ENCODE results near the gene KRT33B.
"Not testable (repeated sequence)": the region's sequence is repeated elsewhere in the genome, so short reads cannot be mapped to it uniquely, and the experiment has no call there.

KRT33B gene

GRCh38 chr17:41351177-41351576, 18.4 kb downstream of the KRT33B start:
- no peak for DNase-seq

GRCh38 chr17:41350381-41350878, 19.2 kb downstream of the KRT33B start, which contains the start of gene KRT33A:
Gene KRT33A, minus strand, starts transcription at chr17:41350828. Its CDS starts 61 bp downstream, at chr17:41350767.
- intact Hi-C loops (cut with DNase I), result not testable (repeated sequence)

More at GRCh38 chr17:41351177-41351576, 18.4 kb downstream of the KRT33B start:
- intact Hi-C loops (cut with DNase I), result no loop called here

GRCh38 chr17:41347869-41348760, 21.5 kb downstream of the KRT33B start:
- peak in 2 of 10 donors; percentile 27 to 42 for DNase-seq
- intact Hi-C loops (cut with DNase I), result no loop called here

More at GRCh38 chr17:41350381-41350878, 19.2 kb downstream of the KRT33B start, which contains the start of gene KRT33A:
- DNase-seq, result peak in 2 of 10 donors; percentile 37 to 59

GRCh38 chr17:41346421-41346820, 23.2 kb downstream of the KRT33B start:
- intact Hi-C loops (cut with DNase I), result not testable (repeated sequence)
- DNase-seq, result peak in 1 of 10 donors; percentile 59

- intact Hi-C loops (cut with DNase I), result no loop called here
- peak in 1 of 10 donors; percentile 50 for DNase-seq
Observed at GRCh38 chr17:41345992-41346391, 23.6 kb downstream of the KRT33B start.

GRCh38 chr17:41343029-41343428, 26.6 kb downstream of the KRT33B start:
- intact Hi-C loops (cut with DNase I), result no loop called here
- DNase-seq, result no peak

- intact Hi-C loops (cut with DNase I), result no loop called here
- DNase-seq, result no peak
Observed at GRCh38 chr17:41340934-41341861, 28.4 kb downstream of the KRT33B start.

- no peak for DNase-seq
- intact Hi-C loops (cut with DNase I), result no loop called here
Observed at GRCh38 chr17:41340494-41340893, 29.1 kb downstream of the KRT33B start.

GRCh38 chr17:41339571-41340172, 29.9 kb downstream of the KRT33B start:
- intact Hi-C loops (cut with DNase I), result no loop called here
- DNase-seq, result no peak

GRCh38 chr17:41338961-41339485, 30.6 kb downstream of the KRT33B start:
- no peak for DNase-seq
- intact Hi-C loops (cut with DNase I), result no loop called here

- intact Hi-C loops (cut with DNase I), result no loop called here
- DNase-seq, result no peak
Observed at GRCh38 chr17:41335747-41336146, 33.9 kb downstream of the KRT33B start.

- no peak for DNase-seq
- intact Hi-C loops (cut with DNase I), result no loop called here
Observed at GRCh38 chr17:41334385-41335305, 35.0 kb downstream of the KRT33B start.

GRCh38 chr17:41333836-41334235, 35.8 kb downstream of the KRT33B start:
- DNase-seq, result no peak
- intact Hi-C loops (cut with DNase I), result no loop called here

GRCh38 chr17:41333098-41333497, 36.5 kb downstream of the KRT33B start:
- DNase-seq, result no peak
- intact Hi-C loops (cut with DNase I), result no loop called here

GRCh38 chr17:41332239-41332638, 37.4 kb downstream of the KRT33B start:
- intact Hi-C loops (cut with DNase I), result no loop called here

GRCh38 chr17:41331606-41332005, 38.0 kb downstream of the KRT33B start:
- DNase-seq, result no peak
- intact Hi-C loops (cut with DNase I), result no loop called here

More at GRCh38 chr17:41332239-41332638, 37.4 kb downstream of the KRT33B start:
- DNase-seq, result no peak

GRCh38 chr17:41329279-41329948, 40.2 kb downstream of the KRT33B start:
- DNase-seq, result peak in 8 of 10 donors; percentile 28 to 89 (median 45)

GRCh38 chr17:41328207-41328606, 41.4 kb downstream of the KRT33B start:
- intact Hi-C loops (cut with DNase I), result no loop called here

More at GRCh38 chr17:41329279-41329948, 40.2 kb downstream of the KRT33B start:
- intact Hi-C loops (cut with DNase I), result no loop called here

More at GRCh38 chr17:41328207-41328606, 41.4 kb downstream of the KRT33B start:
- DNase-seq, result peak in 1 of 10 donors; percentile 72
